OCI-LY7 (cell line): Measurements from ENCODE around the gene TNS1.

Source experiments
- EZH2phosphoT487 ChIP-seq: fragments of 200-600 bp; sonication (generic); IDR thresholded peaks from 2 replicates; pipeline ENCODE4 v1.6.1; 2018; ENCODE audit warnings: low read depth, borderline replicate concordance, mild to moderate bottlenecking, mixed run types, antibody characterized with exemption, low read length, moderate library complexity, mixed read lengths
- TF ChIP-seq, protein P1 (sequence below): fragments of 200-600 bp; sonication (generic); conservative IDR thresholded peaks from 2 replicates; pipeline ENCODE4 v1.5.1; 2014; ENCODE audit warnings: mild to moderate bottlenecking, antibody characterized with exemption, low read length, moderate library complexity, mixed read lengths

DNA sequence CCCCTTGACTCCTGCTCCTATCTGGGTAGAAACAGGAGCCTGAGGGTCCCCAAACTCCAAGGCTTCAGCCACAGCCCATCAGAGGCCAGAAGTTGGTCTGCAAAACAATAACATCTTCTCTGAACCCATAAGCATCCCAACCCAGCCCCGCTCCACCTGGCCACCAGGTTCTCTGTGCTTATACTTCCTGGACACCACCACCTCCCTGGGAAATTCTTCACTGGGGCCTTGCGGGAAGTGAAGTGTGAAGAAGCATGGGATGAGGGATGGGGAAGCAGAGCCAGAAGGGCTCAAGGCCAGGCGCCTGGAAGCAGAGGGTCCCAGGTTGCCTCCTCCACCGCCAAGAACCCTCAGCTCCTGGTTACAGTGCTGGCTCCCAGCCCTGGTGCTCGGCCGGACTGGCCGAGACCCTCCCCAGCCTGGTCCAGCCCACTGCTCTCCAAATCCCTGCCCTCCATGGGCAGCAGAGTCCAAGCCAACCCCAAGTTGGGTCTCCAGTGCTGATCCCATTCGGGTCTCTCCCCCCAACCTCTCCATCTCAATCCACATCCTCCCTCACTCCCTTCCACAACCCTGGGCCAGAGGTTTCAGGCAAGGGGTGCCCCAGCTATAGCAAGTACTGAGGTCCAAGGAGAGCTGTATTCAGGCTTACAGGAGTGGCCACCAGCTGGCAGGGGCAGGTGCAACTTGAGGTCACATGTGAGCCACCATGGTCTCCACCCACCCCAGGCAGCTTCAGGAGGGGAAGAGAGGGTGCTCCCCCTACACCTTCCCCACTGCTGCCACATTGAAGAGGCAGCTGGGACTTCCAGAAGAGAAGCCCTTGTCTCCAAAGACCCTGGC lies 60.7 kb downstream of the TNS1 start:
- TF ChIP-seq, protein P1, sequence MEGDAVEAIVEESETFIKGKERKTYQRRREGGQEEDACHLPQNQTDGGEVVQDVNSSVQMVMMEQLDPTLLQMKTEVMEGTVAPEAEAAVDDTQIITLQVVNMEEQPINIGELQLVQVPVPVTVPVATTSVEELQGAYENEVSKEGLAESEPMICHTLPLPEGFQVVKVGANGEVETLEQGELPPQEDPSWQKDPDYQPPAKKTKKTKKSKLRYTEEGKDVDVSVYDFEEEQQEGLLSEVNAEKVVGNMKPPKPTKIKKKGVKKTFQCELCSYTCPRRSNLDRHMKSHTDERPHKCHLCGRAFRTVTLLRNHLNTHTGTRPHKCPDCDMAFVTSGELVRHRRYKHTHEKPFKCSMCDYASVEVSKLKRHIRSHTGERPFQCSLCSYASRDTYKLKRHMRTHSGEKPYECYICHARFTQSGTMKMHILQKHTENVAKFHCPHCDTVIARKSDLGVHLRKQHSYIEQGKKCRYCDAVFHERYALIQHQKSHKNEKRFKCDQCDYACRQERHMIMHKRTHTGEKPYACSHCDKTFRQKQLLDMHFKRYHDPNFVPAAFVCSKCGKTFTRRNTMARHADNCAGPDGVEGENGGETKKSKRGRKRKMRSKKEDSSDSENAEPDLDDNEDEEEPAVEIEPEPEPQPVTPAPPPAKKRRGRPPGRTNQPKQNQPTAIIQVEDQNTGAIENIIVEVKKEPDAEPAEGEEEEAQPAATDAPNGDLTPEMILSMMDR, result no peak
- no peak for TF ChIP-seq EZH2phosphoT487
